GM12865 (cell line): ENCODE data around the gene TBC1D2.

Experiments used
- DNase-seq: peaks from one replicate; pipeline ENCODE4 v3.0.0; 2010; ENCODE audit warnings: low read depth
- H3K4me3 ChIP-seq: 2 replicates; pipeline ENCODE4 v1.5.1; 2011; ENCODE audit warnings: mild to moderate bottlenecking, low read depth, low read length, control low read depth
- TF ChIP-seq, protein P1 (sequence below): IDR thresholded peaks from 2 replicates; pipeline ENCODE4 v1.5.1; 2011; ENCODE audit warnings: low read length, control low read depth, low read depth, inconsistent platforms; ENCODE audit not compliant: insufficient read depth; ENCODE audit errors: missing control alignments

TBC1D2 gene

DNA sequence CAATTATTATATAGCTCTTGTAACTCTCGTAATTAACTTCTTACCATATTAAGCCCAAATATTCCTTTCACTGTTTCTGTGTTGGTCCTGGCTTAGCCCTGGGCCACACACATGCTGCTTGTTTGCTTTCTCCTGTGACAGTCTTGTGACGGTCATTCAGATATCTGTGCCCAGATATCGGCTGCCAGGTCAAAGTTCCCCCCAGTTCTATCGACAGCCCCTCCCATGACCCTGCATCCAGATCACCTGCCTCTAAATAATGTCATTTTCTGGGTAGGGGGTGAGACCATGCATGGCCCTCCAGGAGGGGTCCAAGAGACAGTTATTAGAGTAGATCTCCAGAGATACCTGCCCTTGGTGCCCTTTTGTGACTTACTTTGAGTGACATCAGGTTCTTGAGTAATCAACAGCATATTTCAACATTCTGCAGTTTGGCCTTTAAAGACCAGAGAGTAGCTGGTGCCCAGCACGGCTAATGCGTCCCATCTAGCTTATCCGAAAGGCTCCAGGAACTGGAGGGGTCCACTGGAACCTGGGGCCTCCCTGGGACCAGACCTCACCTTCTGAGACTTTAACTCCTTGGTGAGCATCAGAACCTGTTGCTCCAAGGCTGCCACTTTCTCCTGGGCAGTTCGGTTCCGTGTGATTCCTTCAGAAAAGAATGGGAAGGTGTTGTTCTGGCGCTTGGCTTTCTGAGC lies 26.9 kb downstream of the TBC1D2 start:
- no peak for DNase-seq
- no peak overlapping the region for H3K4me3 ChIP-seq
- TF ChIP-seq, protein P1, sequence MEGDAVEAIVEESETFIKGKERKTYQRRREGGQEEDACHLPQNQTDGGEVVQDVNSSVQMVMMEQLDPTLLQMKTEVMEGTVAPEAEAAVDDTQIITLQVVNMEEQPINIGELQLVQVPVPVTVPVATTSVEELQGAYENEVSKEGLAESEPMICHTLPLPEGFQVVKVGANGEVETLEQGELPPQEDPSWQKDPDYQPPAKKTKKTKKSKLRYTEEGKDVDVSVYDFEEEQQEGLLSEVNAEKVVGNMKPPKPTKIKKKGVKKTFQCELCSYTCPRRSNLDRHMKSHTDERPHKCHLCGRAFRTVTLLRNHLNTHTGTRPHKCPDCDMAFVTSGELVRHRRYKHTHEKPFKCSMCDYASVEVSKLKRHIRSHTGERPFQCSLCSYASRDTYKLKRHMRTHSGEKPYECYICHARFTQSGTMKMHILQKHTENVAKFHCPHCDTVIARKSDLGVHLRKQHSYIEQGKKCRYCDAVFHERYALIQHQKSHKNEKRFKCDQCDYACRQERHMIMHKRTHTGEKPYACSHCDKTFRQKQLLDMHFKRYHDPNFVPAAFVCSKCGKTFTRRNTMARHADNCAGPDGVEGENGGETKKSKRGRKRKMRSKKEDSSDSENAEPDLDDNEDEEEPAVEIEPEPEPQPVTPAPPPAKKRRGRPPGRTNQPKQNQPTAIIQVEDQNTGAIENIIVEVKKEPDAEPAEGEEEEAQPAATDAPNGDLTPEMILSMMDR: no peak

GRCh38 chr9:98227883-98228282 lies 27.6 kb downstream of the TBC1D2 start:
- TF ChIP-seq, protein P1: no peak
- DNase-seq: no peak

DNA sequence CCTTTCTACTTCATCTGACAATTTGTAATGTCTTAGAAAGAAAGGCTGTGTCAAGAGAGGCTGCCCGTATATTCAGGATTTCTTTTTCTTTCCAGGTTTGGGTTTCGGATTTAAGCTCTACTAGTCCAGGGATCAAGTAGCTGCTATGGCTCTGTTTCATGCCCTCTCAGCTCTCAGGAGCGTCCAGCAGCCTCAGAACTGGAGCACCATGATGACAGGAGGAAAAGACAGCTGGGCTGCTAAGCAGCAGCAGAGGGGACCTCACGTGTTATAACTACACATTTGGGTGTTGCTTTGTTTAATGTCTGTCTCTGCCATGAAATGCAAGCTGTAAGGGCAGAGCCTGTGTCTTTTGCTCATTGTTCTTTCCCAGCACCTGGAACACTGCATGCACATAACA lies 28.5 kb downstream of the TBC1D2 start:
- TF ChIP-seq, protein P1: no peak
- H3K4me3 ChIP-seq: no peak overlapping the region
- no peak for DNase-seq

More at GRCh38 chr9:98227883-98228282, 27.6 kb downstream of the TBC1D2 start:
- H3K4me3 ChIP-seq: no peak overlapping the region

- TF ChIP-seq, protein P1: no peak
- H3K4me3 ChIP-seq: no peak overlapping the region
- no peak for DNase-seq
Observed at GRCh38 chr9:98226516-98226915, 28.9 kb downstream of the TBC1D2 start.

DNA sequence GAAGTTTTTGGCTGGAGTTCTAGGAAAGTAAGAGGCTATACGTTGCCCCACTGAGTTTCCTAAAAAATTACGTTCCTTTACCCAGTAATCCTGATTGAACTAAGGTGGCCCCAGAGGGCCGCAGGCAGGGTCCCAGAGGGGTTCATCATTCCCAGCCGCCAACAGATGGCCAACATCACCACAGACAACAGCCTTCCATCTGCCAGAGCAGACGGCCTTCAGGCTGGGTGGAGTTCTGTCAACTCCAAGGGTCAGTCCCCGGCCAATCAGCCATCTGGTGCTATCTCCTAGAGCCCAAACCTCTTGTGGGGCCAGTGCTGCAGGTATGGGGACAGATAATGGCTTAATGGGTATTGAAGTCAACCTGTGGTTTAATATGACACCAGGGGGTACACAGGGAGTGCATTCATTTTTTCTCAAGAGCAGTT lies 30.4 kb downstream of the TBC1D2 start:
- no peak overlapping the region for H3K4me3 ChIP-seq
- TF ChIP-seq, protein P1: no peak
- DNase-seq: no peak

DNA sequence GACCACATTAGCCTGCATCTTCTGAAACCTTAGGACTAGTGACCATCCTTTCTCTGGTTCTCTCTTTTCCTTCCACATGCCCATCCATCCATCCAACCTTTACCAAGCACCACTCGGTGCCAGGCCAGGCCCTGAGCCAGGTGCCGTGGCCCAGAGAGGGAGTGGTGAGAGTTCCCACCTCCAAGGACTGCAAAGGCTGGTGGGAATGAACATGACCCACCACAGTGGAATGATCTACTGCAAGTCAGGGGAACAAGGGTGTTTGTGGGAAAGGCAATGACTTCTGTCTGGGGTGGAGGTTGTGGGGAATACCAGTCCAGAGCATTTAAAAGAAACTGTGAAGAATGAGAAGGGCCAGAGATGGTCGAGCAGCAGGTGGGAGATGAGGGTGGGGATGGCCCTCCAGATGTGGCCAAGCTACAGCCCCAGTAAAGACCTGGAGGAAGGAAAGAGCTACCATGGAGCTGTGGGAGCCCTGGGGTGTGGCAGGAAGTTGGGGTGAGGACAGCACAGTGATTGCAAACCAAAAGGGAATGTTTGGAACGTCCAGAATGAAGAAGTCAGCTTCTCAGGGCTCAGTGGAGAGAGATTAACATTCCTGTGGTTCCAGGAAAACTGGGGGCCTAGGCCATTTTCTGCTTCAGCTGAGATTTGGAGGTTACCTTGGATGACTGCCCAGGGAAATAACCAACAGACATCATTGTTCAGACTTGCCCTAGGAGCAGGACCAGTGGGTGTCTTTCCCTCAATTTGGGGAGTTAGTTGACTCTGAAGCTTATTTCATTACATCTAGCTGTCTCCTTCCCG lies 32.4 kb downstream of the TBC1D2 start:
- DNase-seq: no peak
- TF ChIP-seq, protein P1: no peak
- no peak overlapping the region for H3K4me3 ChIP-seq
